IMR-90 (cell line): ENCODE measurements around the gene ZNF469. TPM values are rescaled to one million over a fixed set of nuclear protein-coding genes. Genes with fewer than 3 reads are reported as not detected.

Source experiments
- ATAC-seq: fragments of 200-7000 bp; cut with Tn5 transposase; 2 replicates; pipeline ENCODE4 v1.9.1; 2020; ENCODE audit warnings: low read depth, mild to moderate bottlenecking, moderate library complexity
- BruUV-seq: library from RNA; stranded (reverse); fragments of 400-500 nt; replicated peaks from 2 replicates; lab custom pipeline; 2021; lab: Mats Ljungman, UMichigan
- CTCF ChIA-PET: fragments of 300-600 bp; formaldehyde crosslinking; extraction: SDS; loops from one replicate; lab custom pipeline; 2021; ENCODE audit warnings: antibody characterized with exemption; lab: Yijun Ruan, JAX
- POLR2A ChIA-PET: fragments of 300-600 bp; sonication (Branson Sonifier 250); formaldehyde crosslinking; loops from one replicate; lab custom pipeline; 2022; ENCODE audit warnings: antibody characterized with exemption; ENCODE audit not compliant: unreplicated experiment; lab: Charles Lee
- DNase-seq: peaks from one replicate; pipeline ENCODE4 v3.0.0; 2013
- H2AFZ ChIP-seq: replicated peaks from 2 replicates; pipeline ENCODE3; 2013; ENCODE audit warnings: low read length, mild to moderate bottlenecking; ENCODE audit not compliant: poor library complexity
- H2AK5ac ChIP-seq: 2 replicates; pipeline ENCODE4 v1.6.1; 2013; ENCODE audit warnings: low read depth, low read length, inconsistent platforms
- H2AK9ac ChIP-seq: replicated peaks from 2 replicates; pipeline ENCODE3; 2013; ENCODE audit warnings: mild to moderate bottlenecking, low read depth, low read length, moderate library complexity; ENCODE audit not compliant: poor library complexity
- H2BK120ac ChIP-seq: 2 replicates; pipeline ENCODE4 v1.6.1; 2013; ENCODE audit warnings: low read depth, low read length, inconsistent platforms
- H2BK15ac ChIP-seq: 3 replicates; pipeline ENCODE4 v1.6.1; 2013; ENCODE audit warnings: low read depth, low read length, inconsistent platforms
- H2BK20ac ChIP-seq: 2 replicates; pipeline ENCODE4 v1.6.1; 2013; ENCODE audit warnings: low read depth, mild to moderate bottlenecking, inconsistent platforms, low read length, moderate library complexity
- H2BK5ac ChIP-seq: 2 replicates; pipeline ENCODE4 v1.6.1; 2013; ENCODE audit warnings: mild to moderate bottlenecking, low read depth, low read length, inconsistent platforms; ENCODE audit not compliant: poor library complexity, severe bottlenecking
- H3K14ac ChIP-seq: replicated peaks from 2 replicates; pipeline ENCODE4 v1.6.1; 2013; ENCODE audit warnings: low read depth, low read length, inconsistent platforms
- H3K18ac ChIP-seq: 2 replicates; pipeline ENCODE4 v1.6.1; 2013; ENCODE audit warnings: low read depth, low read length, control low read depth
- H3K23ac ChIP-seq: 2 replicates; pipeline ENCODE4 v1.6.1; 2013; ENCODE audit warnings: low read depth, low read length, inconsistent platforms
- H3K27ac ChIP-seq: 2 replicates; pipeline ENCODE4 v1.5.1; 2013; ENCODE audit warnings: mild to moderate bottlenecking, control low read depth, low read length; ENCODE audit not compliant: insufficient read depth
- H3K27me3 ChIP-seq: 2 replicates; pipeline ENCODE4 v1.6.1; 2013; ENCODE audit warnings: low read length; ENCODE audit not compliant: control insufficient read depth, insufficient read depth
- H3K36me3 ChIP-seq: 2 replicates; pipeline ENCODE4 v1.6.1; 2013; ENCODE audit warnings: low read length, mixed read lengths; ENCODE audit not compliant: control insufficient read depth, insufficient read depth
- H3K4ac ChIP-seq: 2 replicates; pipeline ENCODE4 v1.6.1; 2013; ENCODE audit warnings: low read depth, low read length, inconsistent platforms
- H3K4me1 ChIP-seq: 2 replicates; pipeline ENCODE4 v1.6.1; 2013; ENCODE audit warnings: low read length, mixed read lengths; ENCODE audit not compliant: control insufficient read depth, insufficient read depth
- H3K4me2 ChIP-seq: 2 replicates; pipeline ENCODE4 v1.6.1; 2013; ENCODE audit warnings: low read depth, mild to moderate bottlenecking, control low read depth, low read length, moderate library complexity
- H3K4me3 ChIP-seq: 2 replicates; pipeline ENCODE4 v1.5.1; 2013; ENCODE audit warnings: low read depth, mild to moderate bottlenecking, control low read depth, low read length, moderate library complexity; ENCODE audit not compliant: insufficient read depth
- H3K56ac ChIP-seq: 2 replicates; pipeline ENCODE4 v1.6.1; 2013; ENCODE audit warnings: low read length, inconsistent platforms; ENCODE audit not compliant: insufficient read depth; ENCODE audit errors: extremely low read depth
- H3K79me1 ChIP-seq, 2 experiments: 2 replicates each; pipeline ENCODE4 v1.6.1; 2013; ENCODE audit warnings: low read length in 2 of 2, inconsistent platforms in 1 of 2, low read depth in 1 of 2
- H3K9ac ChIP-seq: 2 replicates; pipeline ENCODE4 v1.6.1; 2013; ENCODE audit warnings: low read depth, low read length, control low read depth
- H3K9me1 ChIP-seq: 2 replicates; pipeline ENCODE4 v1.6.1; 2013; ENCODE audit warnings: low read length, inconsistent platforms; ENCODE audit not compliant: insufficient read depth
- H3K9me3 ChIP-seq: 2 replicates; pipeline ENCODE4 v1.6.1; 2013; ENCODE audit warnings: low read length; ENCODE audit not compliant: control insufficient read depth, insufficient read depth
- H4K20me1 ChIP-seq: 2 replicates; pipeline ENCODE4 v1.6.1; 2013; ENCODE audit warnings: low read length, inconsistent platforms; ENCODE audit not compliant: insufficient read depth
- H4K5ac ChIP-seq: 2 replicates; pipeline ENCODE4 v1.6.1; 2013; ENCODE audit warnings: mild to moderate bottlenecking, low read depth, low read length, control low read depth
- H4K8ac ChIP-seq, 2 experiments: 2 replicates each; pipeline ENCODE4 v1.6.1; 2013; ENCODE audit warnings: low read depth in 2 of 2, low read length in 2 of 2, control low read depth in 1 of 2, inconsistent platforms in 1 of 2
- H4K91ac ChIP-seq: 2 replicates; pipeline ENCODE4 v1.6.1; 2013; ENCODE audit warnings: low read depth, low read length, inconsistent platforms; ENCODE audit not compliant: insufficient read depth
- CEBPB ChIP-seq: IDR thresholded peaks from 2 replicates; pipeline ENCODE4 v1.6.1; 2012; ENCODE audit warnings: low read depth, low read length, improper control_type of control experiment
- FOS ChIP-seq: fragments of 150-350 bp; IDR thresholded peaks from 2 replicates; pipeline ENCODE4 v1.6.1; 2016; ENCODE audit warnings: low read depth, low read length
- MAFK ChIP-seq: IDR thresholded peaks from 2 replicates; pipeline ENCODE4 v1.6.1; 2012; ENCODE audit warnings: low read depth, low read length, improper control_type of control experiment
- MAZ ChIP-seq: IDR thresholded peaks from 2 replicates; pipeline ENCODE4 v1.6.1; 2012; ENCODE audit warnings: low read depth, mild to moderate bottlenecking, low read length, improper control_type of control experiment, moderate library complexity, borderline replicate concordance
- NFE2L2 ChIP-seq: fragments of 150-350 bp; IDR thresholded peaks from 2 replicates; pipeline ENCODE4 v1.6.1; 2016; ENCODE audit warnings: low read depth, mild to moderate bottlenecking, low read length
- POLR2A ChIP-seq: IDR thresholded peaks from 2 replicates; pipeline ENCODE4 v1.6.1; 2012; ENCODE audit warnings: mild to moderate bottlenecking, low read depth, low read length
- RAD21 ChIP-seq: IDR thresholded peaks from 2 replicates; pipeline ENCODE4 v1.6.1; 2012; ENCODE audit warnings: low read length, improper control_type of control experiment
- RFX5 ChIP-seq: IDR thresholded peaks from 2 replicates; pipeline ENCODE4 v1.8.0; 2012; ENCODE audit warnings: low read depth, mild to moderate bottlenecking, low read length, moderate library complexity
- SMC3 ChIP-seq: fragments of 150-350 bp; IDR thresholded peaks from 2 replicates; pipeline ENCODE4 v1.6.1; 2016; ENCODE audit warnings: low read depth, mild to moderate bottlenecking, antibody characterized with exemption, low read length, moderate library complexity
- USF2 ChIP-seq: fragments of 150-350 bp; IDR thresholded peaks from 2 replicates; pipeline ENCODE4 v1.6.1; 2017; ENCODE audit warnings: mild to moderate bottlenecking, antibody characterized with exemption, low read length, low read depth
- WGBS, 2 experiments: methylation state at CpG; one replicate each; pipeline versions ENCODE4 v1.1.5 to v1.1.7; 2013; ENCODE audit warnings: missing lambda C conversion rate in 2 of 2; ENCODE audit not compliant: insufficient read length in 1 of 2; ENCODE audit errors: extremely low coverage in 2 of 2; 5-methylcytosine and 5-hydroxymethylcytosine counted together
- dilution Hi-C: fragments of 300-500 bp; cut with HindIII; formaldehyde crosslinking; loops from one replicate; pipeline ENCODE4 v1.14.3; 2018; ENCODE audit warnings: low sequenced_read_pairs; ENCODE audit not compliant: unreplicated experiment
- in situ Hi-C: fragments of 300-500 bp; cut with MboI; formaldehyde crosslinking; loops from 3 replicates; pipeline ENCODE4 v1.14.3; 2019; ENCODE audit warnings: low sequenced_read_pairs, inconsistent platforms, mixed read lengths
- intact Hi-C: fragments of 100-400 bp; cut with micrococcal nuclease; formaldehyde crosslinking; loops from 2 replicates; pipeline ENCODE4 v1.10.0; 2022
- polyA plus RNA-seq, 3 experiments: library from polyadenylated mRNA; depleted of rRNA; stranded (reverse); fragments of >200 nt; gene quantifications; 2 replicates each; pipeline ENCODE4 v1.2.3, GENCODE V29; 2012; ENCODE audit warnings: low replicate concordance in 1 of 3
- total RNA-seq: library from RNA; depleted of rRNA; stranded (reverse); fragments of >200 nt; gene quantifications from 2 replicates; pipeline ENCODE4 v1.2.3, GENCODE V29; 2012

Gene ZNF469
- total and polyA plus RNA-seq, 2 of the 4 experiments (the other 2 are of a cell fraction), result 1.1 to 13.3 TPM

DNA sequence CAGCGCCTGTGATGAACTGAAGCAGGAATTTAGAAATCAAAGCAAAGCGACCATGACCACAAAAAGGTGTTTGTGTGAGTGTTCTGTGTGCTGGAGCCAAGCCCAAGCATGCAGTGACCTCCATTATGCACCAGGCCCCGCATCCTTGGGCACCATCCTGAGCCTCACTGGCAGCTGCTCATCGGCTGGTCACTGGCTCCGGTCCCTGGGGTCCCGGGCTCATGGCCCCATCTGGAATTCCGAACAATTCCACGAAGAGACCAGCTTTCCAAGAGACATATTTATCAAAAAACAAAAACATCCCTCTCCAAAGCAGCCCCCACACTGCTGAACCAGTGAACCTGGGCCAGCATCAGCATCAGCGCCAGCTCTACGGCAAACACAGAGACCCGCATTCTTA lies 15.2 kb upstream of the ZNF469 start:
- Histone ChIP-seq H3K27me3 (peaks cover 4% of the 10 kb centered on the region), H3K79me1 (no peaks in the 10 kb centered on the region), H3K23ac (no peak overlapping the region), H4K8ac (no peak overlapping the region), H2AK9ac (no peak overlapping the region), H2BK5ac (no peak overlapping the region), H3K4me2 (no peak overlapping the region), H2BK15ac (no peak overlapping the region), H3K9me3 (0 out of 2 replicates have a peak, but pooled peaks cover 9% of the 10 kb centered on the region), H3K4me1 (no peaks in the 10 kb centered on the region), H4K5ac (no peak overlapping the region), H2BK20ac (no peak overlapping the region), H3K36me3 (no peaks in the 10 kb centered on the region), H4K91ac (no peak overlapping the region), H3K9me1 (peaks cover 3% of the 10 kb centered on the region; the same call in 1 of the 2 replicates), H3K27ac (no peak overlapping the region), H3K9ac (no peak overlapping the region), H2AK5ac (no peak overlapping the region), H3K4me3 (no peak overlapping the region), H3K18ac (no peak overlapping the region), H2AFZ (no peak overlapping the region), H3K4ac (no peak overlapping the region), H2BK120ac (no peak overlapping the region), H4K20me1 (no peaks in the 10 kb centered on the region), H3K56ac (no peak overlapping the region), H3K14ac (no peak overlapping the region)
- no TSS peak for BruUV-seq
- TF ChIP-seq POLR2A, result no peak
- no peak for TF ChIP-seq RAD21
- no peak for TF ChIP-seq USF2
- no peak for TF ChIP-seq RFX5
- no peak for TF ChIP-seq MAFK
- no peak for TF ChIP-seq NFE2L2
- TF ChIP-seq CEBPB, result no peak
- no peak for TF ChIP-seq SMC3
- no peak for TF ChIP-seq FOS
- no peak for TF ChIP-seq MAZ
- ChIA-PET POLR2A (no interaction called here), CTCF (no interaction called here)
- intact Hi-C loops (no loop called here), dilution Hi-C loops (no loop called here), in situ Hi-C loops (no loop called here)
- WGBS, 2 experiments, result 68% methylated on average over 2 of the region's 11 CpGs; no CpG with 5 or more reads in 1 of the 2 experiments
- no peak for DNase-seq
- no peak for ATAC-seq
